T-helper 2 cell treated with Interferon-gamma antibody and Interleukin-4, amounts not matched to agents 100 ng/mL and 5 ng/mL, for 36 hours (primary cell): ENCODE data around the gene SLC44A5. TPM values are rescaled to one million over a fixed set of nuclear protein-coding genes. Genes with fewer than 3 reads are reported as not detected.
"Not testable (repeated sequence)": the region's sequence is repeated elsewhere in the genome, so short reads cannot be mapped to it uniquely, and the experiment has no call there.

Experiments
- intact Hi-C: fragments of 100-400 bp; cut with micrococcal nuclease; formaldehyde crosslinking; loops from one replicate; pipeline ENCODE4 v1.15.1; 2023
- total RNA-seq: library from RNA; stranded (reverse); gene quantifications from 2 replicates; pipeline ENCODE4 v1.2.3, GENCODE V29; 2022

Gene SLC44A5
- total RNA-seq, 1 donor from 2014 or later: not detected

GRCh38 chr1:75528001-75528400 is 82.9 kb downstream of the SLC44A5 start:
- intact Hi-C loops: no loop called here

GRCh38 chr1:75522389-75522788 is 88.5 kb downstream of the SLC44A5 start:
- intact Hi-C loops: no loop called here

- intact Hi-C loops: no loop called here
Observed at GRCh38 chr1:75521658-75522057, 89.3 kb downstream of the SLC44A5 start.

GRCh38 chr1:75520862-75521475 is 89.9 kb downstream of the SLC44A5 start:
- intact Hi-C loops: no loop called here

GRCh38 chr1:75519651-75520427 is 91.1 kb downstream of the SLC44A5 start:
- intact Hi-C loops: no loop called here

GRCh38 chr1:75518686-75519085 is 92.2 kb downstream of the SLC44A5 start:
- intact Hi-C loops: no loop called here

- intact Hi-C loops: no loop called here
Observed at GRCh38 chr1:75514270-75514669, 96.6 kb downstream of the SLC44A5 start.

GRCh38 chr1:75506976-75507375 is 103.9 kb downstream of the SLC44A5 start:
- intact Hi-C loops: no loop called here

GRCh38 chr1:75503221-75503974 is 107.5 kb downstream of the SLC44A5 start:
- intact Hi-C loops: no loop called here

GRCh38 chr1:75502776-75503175 is 108.1 kb downstream of the SLC44A5 start:
- intact Hi-C loops: no loop called here

- intact Hi-C loops: no loop called here
Observed at GRCh38 chr1:75501577-75502295, 109.2 kb downstream of the SLC44A5 start.

- intact Hi-C loops: no loop called here
Observed at GRCh38 chr1:75492011-75492410, 118.9 kb downstream of the SLC44A5 start.

- intact Hi-C loops: no loop called here
Observed at GRCh38 chr1:75487399-75487798, 123.5 kb downstream of the SLC44A5 start.

- intact Hi-C loops: no loop called here
Observed at GRCh38 chr1:75484789-75485188, 126.1 kb downstream of the SLC44A5 start.

- intact Hi-C loops: no loop called here
Observed at GRCh38 chr1:75482951-75483350, 128.0 kb downstream of the SLC44A5 start.

- intact Hi-C loops: not testable (repeated sequence)
Observed at GRCh38 chr1:75476486-75476885, 134.4 kb downstream of the SLC44A5 start.

GRCh38 chr1:75475696-75476095 is 135.2 kb downstream of the SLC44A5 start:
- intact Hi-C loops: no loop called here

GRCh38 chr1:75472971-75473603 is 137.8 kb downstream of the SLC44A5 start:
- intact Hi-C loops: no loop called here

GRCh38 chr1:75472089-75472970 is 138.6 kb downstream of the SLC44A5 start:
- intact Hi-C loops: no loop called here

- intact Hi-C loops: no loop called here
Observed at GRCh38 chr1:75471252-75471651, 139.7 kb downstream of the SLC44A5 start.
